Peyer's patch (tissue), 4 donors: ENCODE results near the gene CCDC12. TPM values are rescaled to one million over a fixed set of nuclear protein-coding genes. Genes with fewer than 3 reads are reported as not detected.

Experiments
- DNase-seq, 3 donors: peaks; one replicate each; pipeline ENCODE4 v3.0.0-alpha.2; 2017 to 2019
- H3K27ac ChIP-seq, 4 donors: fragments of 200-600 bp; sonication (generic); one replicate each; pipeline ENCODE4 v1.5.1; 2016 to 2019
- H3K27me3 ChIP-seq, 2 donors: fragments of 200-600 bp; sonication (generic); one replicate each; pipeline ENCODE4 v1.5.1; 2019
- H3K36me3 ChIP-seq, 3 donors: fragments of 200-600 bp; sonication (generic); one replicate each; pipeline ENCODE4 v1.5.1; 2016 to 2019
- H3K4me1 ChIP-seq, 4 donors: fragments of 200-600 bp; sonication (generic); one replicate each; pipeline ENCODE4 v1.5.1; 2016 to 2019
- H3K4me3 ChIP-seq, 4 donors: fragments of 200-600 bp; sonication (generic); 1 replicate in 3 of 4; 2 replicates in 1 of 4; pipeline ENCODE4 v1.5.1; 2016 to 2019; ENCODE audit warnings: mild to moderate bottlenecking in 1 of 4
- H3K9me3 ChIP-seq, 4 donors: fragments of 200-600 bp; sonication (generic); one replicate each; pipeline ENCODE4 v1.5.1; 2016 to 2019; ENCODE audit warnings: mild to moderate bottlenecking in 1 of 4
- POLR2A ChIP-seq, 2 donors: fragments of 450-650 bp; IDR thresholded peaks; one replicate each; pipeline ENCODE4 v1.5.1; 2017; ENCODE audit warnings: antibody characterized with exemption in 2 of 2, mild to moderate bottlenecking in 2 of 2, moderate library complexity in 2 of 2
- total RNA-seq, 4 donors: library from RNA; depleted of rRNA; stranded (reverse); fragments of >200 nt; gene quantifications; one replicate each; pipeline ENCODE4 v1.1.0, GENCODE V29; 2016
- TF ChIP-seq, protein P1 (sequence below), 6 experiments: fragments of 450-650 bp in 4 of 6; fragments of 200-600 bp in 2 of 6; sonication (generic) in 1 of 6; IDR thresholded peaks; one replicate each; pipeline ENCODE4 v1.5.1; 2017 to 2019; ENCODE audit warnings: antibody characterized with exemption in 6 of 6, mild to moderate bottlenecking in 3 of 6, moderate library complexity in 1 of 6

Gene CCDC12
- total RNA-seq, 4 donors from 2014 or later = 41.7 to 90.0 (median 59.2) TPM

- Histone ChIP-seq H3K4me3 (no peak overlapping the region), H3K9me3 (no peaks in the 10 kb centered on the region), H3K4me1 (peaks cover 0 to 13% (median 9%) of the 10 kb centered on the region in 4 donors), H3K36me3 (peaks cover 0 to 37% (median 0%) of the 10 kb centered on the region in 3 donors), H3K27me3 (no peaks in the 10 kb centered on the region), H3K27ac (peak overlapping the region in 3 of 4 donors; percentile 32 to 62 (median 53))
- DNase-seq = no peak
- no peak for TF ChIP-seq POLR2A (IDR thresholded peaks at IDR 0.05)
- TF ChIP-seq, protein P1, sequence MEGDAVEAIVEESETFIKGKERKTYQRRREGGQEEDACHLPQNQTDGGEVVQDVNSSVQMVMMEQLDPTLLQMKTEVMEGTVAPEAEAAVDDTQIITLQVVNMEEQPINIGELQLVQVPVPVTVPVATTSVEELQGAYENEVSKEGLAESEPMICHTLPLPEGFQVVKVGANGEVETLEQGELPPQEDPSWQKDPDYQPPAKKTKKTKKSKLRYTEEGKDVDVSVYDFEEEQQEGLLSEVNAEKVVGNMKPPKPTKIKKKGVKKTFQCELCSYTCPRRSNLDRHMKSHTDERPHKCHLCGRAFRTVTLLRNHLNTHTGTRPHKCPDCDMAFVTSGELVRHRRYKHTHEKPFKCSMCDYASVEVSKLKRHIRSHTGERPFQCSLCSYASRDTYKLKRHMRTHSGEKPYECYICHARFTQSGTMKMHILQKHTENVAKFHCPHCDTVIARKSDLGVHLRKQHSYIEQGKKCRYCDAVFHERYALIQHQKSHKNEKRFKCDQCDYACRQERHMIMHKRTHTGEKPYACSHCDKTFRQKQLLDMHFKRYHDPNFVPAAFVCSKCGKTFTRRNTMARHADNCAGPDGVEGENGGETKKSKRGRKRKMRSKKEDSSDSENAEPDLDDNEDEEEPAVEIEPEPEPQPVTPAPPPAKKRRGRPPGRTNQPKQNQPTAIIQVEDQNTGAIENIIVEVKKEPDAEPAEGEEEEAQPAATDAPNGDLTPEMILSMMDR (IDR thresholded peaks at IDR 0.05) = no peak
Observed at GRCh38 chr3:47018269-47018611, 41.7 kb upstream of the CCDC12 start.

GRCh38 chr3:47017504-47018268, 41.1 kb upstream of the CCDC12 start:
- no peak for TF ChIP-seq POLR2A (IDR thresholded peaks at IDR 0.05)
- TF ChIP-seq, protein P1 (IDR thresholded peaks at IDR 0.05) = no peak
- no peak for DNase-seq
- Histone ChIP-seq H3K4me1 (peaks cover 0 to 13% (median 9%) of the 10 kb centered on the region in 4 donors), H3K27me3 (no peaks in the 10 kb centered on the region), H3K36me3 (peaks cover 0 to 40% (median 0%) of the 10 kb centered on the region in 3 donors), H3K27ac (peak overlapping the region; percentile 12 to 62 (median 42)), H3K9me3 (no peaks in the 10 kb centered on the region), H3K4me3 (no peak overlapping the region)

DNA sequence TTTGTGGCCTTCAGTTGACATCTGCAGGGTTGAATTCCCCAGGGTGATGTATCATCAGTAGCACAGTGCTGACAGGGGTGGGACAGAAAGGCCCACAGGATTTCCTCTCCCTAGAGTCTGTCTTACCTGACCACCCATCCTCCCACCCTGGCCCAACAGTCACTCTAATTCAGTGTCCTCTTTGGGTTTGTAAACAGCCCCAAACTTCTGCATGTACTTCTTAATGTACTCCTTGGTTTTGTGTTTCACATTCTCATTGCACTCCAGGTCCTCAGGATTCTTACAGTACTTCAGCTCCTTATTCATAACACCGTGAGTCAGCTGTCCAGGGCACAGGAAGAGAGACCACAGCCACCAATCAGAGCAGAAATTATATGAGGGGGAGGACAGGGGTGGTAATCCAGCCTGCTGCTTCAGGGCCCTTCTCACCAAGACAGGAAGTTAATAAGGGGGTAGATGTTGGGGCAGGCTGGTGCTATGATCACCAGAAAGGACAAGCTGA, 40.4 kb upstream of the CCDC12 start:
- Histone ChIP-seq H3K9me3 (no peaks in the 10 kb centered on the region), H3K4me3 (no peak overlapping the region), H3K27me3 (no peaks in the 10 kb centered on the region), H3K4me1 (peaks cover 0 to 13% (median 9%) of the 10 kb centered on the region in 4 donors), H3K27ac (peak overlapping the region; percentile 12 to 62 (median 42)), H3K36me3 (peaks cover 0 to 41% (median 0%) of the 10 kb centered on the region in 3 donors)
- no peak for TF ChIP-seq POLR2A (IDR thresholded peaks at IDR 0.05)
- TF ChIP-seq, protein P1 (IDR thresholded peaks at IDR 0.05) = no peak
- DNase-seq = peak in 2 of 3 donors; percentile 52 to 72

DNA sequence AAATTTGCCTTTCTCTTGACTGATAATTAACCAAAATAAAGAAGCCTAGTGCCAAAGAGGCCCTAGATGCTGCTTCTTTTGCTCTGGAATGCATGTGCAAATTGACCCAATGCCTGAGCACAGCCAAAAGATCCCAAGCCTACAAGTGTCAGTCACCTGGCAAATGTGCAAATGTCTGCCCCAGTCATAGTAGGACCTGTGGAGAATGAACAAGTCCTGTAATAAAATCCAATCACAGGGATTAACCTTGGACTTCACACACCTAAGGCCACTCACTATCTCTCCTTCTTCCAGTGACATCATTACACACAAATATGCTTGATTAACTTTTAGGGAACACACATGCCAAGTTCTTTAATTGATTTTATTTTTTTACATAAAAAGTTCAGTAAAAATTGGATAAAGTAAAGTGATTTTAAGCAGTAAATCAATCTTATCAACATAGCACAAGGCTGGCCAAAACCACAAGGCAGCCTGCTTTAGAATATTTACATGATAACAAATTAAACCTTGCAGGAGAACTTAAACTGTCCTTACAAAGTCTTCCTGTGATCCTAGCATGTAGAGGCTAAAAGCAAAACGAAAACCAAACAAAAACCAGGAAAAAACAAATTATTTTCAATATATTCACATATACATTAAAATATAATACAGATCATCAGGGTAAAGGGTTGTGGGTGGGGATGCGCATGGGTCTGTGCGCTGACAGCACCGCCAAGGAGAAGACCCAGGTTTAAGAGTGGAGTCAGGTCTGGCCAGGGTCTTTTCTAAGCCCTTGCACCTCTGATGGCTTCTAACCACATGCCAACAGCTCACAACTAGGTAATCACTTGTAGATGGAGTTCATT, 39.8 kb upstream of the CCDC12 start:
- no peak for TF ChIP-seq POLR2A (IDR thresholded peaks at IDR 0.05)
- TF ChIP-seq, protein P1 (IDR thresholded peaks at IDR 0.05) = no peak
- Histone ChIP-seq H3K27ac (peak overlapping the region; percentile 12 to 62 (median 42)), H3K9me3 (no peaks in the 10 kb centered on the region), H3K36me3 (peaks cover 0 to 41% (median 0%) of the 10 kb centered on the region in 3 donors), H3K4me3 (no peak overlapping the region), H3K4me1 (peaks cover 0 to 13% (median 9%) of the 10 kb centered on the region in 4 donors), H3K27me3 (no peaks in the 10 kb centered on the region)
- peak in 1 of 3 donors; percentile 49 for DNase-seq

GRCh38 chr3:47015151-47015550, 38.6 kb upstream of the CCDC12 start:
- TF ChIP-seq, protein P1 (IDR thresholded peaks at IDR 0.05) = no peak
- TF ChIP-seq POLR2A (IDR thresholded peaks at IDR 0.05) = no peak
- DNase-seq = no peak
- peaks cover under 1 to 14% (median 9%) of the 10 kb centered on the region in 4 donors for H3K4me1 ChIP-seq
- no peaks in the 10 kb centered on the region for H3K27me3 ChIP-seq
- H3K9me3 ChIP-seq = no peaks in the 10 kb centered on the region
- H3K4me3 ChIP-seq = no peak overlapping the region
- H3K27ac ChIP-seq = no peak overlapping the region
- peaks cover 0 to 41% (median 0%) of the 10 kb centered on the region in 3 donors for H3K36me3 ChIP-seq
